ENCODE measurements around the gene DHPS. TPM values are rescaled to one million over a fixed set of nuclear protein-coding genes. Genes with fewer than 3 reads are reported as not detected.
"Not testable (repeated sequence)": the region's sequence is repeated elsewhere in the genome, so short reads cannot be mapped to it uniquely, and the experiment has no call there.

Gene DHPS
- total and polyA plus RNA-seq, 2 donors (not counting 1 experiment from before 2014, with no cell fraction given) = 187 to 204 TPM

DNA sequence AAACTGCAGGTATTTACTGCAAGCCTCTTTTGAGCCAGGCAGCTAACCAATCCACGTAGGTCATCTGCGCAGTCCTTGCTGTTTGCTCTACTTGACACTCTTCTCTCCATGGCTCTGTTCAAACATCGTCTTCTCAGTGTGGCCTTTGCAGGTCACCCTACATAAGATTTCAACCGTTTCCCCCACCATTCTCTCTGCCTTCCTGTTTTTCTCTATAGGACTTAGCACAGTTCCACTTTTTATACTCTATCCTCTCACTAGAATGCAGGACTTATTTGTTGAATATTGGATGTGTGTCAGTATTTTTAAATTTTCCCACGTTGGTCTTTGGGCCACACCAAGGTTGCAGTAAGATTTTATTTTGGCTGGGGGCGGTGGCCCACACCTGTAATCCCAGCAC is 16.5 kb upstream of the DHPS start:
- Mint-ChIP-seq H3K27me3 (no peaks in the 10 kb centered on the region), H3K9me3 (ENCODE audit: insufficient read depth) (no peaks in the 10 kb centered on the region), H3K4me3 (peak overlapping the region; percentile 86), H3K27ac (peak overlapping the region; percentile 81), H3K4me1 (peaks cover 10% of the 10 kb centered on the region)
- Histone ChIP-seq H3K9ac (ENCODE audit: low read length) (no peak overlapping the region), H3K79me2 (ENCODE audit: control insufficient read depth, insufficient read depth, low read length) (peaks cover 3% of the 10 kb centered on the region), H3K27ac (ENCODE audit: low read length in 2 of 2) (peak overlapping the region in 1 of 2 donors; percentile 26), H3K4me3 (ENCODE audit: control extremely low read depth in 1 of 5, extremely low read depth in 1 of 5, insufficient read depth in 1 of 5, low read depth in 2 of 5, low read length in 4 of 5) (no peak overlapping the region), H2AFZ (ENCODE audit: insufficient read depth, low read depth, low read length, poor library complexity, severe bottlenecking) (no peak overlapping the region), H3K9me3 (ENCODE audit: control extremely low read depth in 1 of 3, control insufficient read depth in 2 of 3, insufficient read depth in 1 of 3, low read length in 2 of 3) (no peaks in the 10 kb centered on the region), H3K4me2 (replicated peaks; ENCODE audit: low read depth, low read length, poor library complexity, severe bottlenecking) (no peak overlapping the region), H3K4me1 (ENCODE audit: control insufficient read depth in 2 of 2, insufficient read depth in 2 of 2, low read length in 2 of 2) (peaks cover 13 to 17% of the 10 kb centered on the region in 2 donors), H3K36me3 (replicated peaks in 1 of 2; ENCODE audit: control extremely low read depth in 1 of 2, control insufficient read depth in 1 of 2, extremely low read depth in 1 of 2, insufficient read depth in 2 of 2, low read length in 1 of 2) (peaks cover 2 to 22% of the 10 kb centered on the region in 2 experiments), H4K20me1 (ENCODE audit: control insufficient read depth, insufficient read depth, low read length, poor library complexity, severe bottlenecking) (no peaks in the 10 kb centered on the region), H3K27me3 (replicated peaks in 1 of 4; ENCODE audit: control extremely low read depth in 1 of 4, control insufficient read depth in 3 of 4, insufficient read depth in 4 of 4, low read length in 3 of 4) (no peaks in the 10 kb centered on the region)
- TF ChIP-seq, protein P1, sequence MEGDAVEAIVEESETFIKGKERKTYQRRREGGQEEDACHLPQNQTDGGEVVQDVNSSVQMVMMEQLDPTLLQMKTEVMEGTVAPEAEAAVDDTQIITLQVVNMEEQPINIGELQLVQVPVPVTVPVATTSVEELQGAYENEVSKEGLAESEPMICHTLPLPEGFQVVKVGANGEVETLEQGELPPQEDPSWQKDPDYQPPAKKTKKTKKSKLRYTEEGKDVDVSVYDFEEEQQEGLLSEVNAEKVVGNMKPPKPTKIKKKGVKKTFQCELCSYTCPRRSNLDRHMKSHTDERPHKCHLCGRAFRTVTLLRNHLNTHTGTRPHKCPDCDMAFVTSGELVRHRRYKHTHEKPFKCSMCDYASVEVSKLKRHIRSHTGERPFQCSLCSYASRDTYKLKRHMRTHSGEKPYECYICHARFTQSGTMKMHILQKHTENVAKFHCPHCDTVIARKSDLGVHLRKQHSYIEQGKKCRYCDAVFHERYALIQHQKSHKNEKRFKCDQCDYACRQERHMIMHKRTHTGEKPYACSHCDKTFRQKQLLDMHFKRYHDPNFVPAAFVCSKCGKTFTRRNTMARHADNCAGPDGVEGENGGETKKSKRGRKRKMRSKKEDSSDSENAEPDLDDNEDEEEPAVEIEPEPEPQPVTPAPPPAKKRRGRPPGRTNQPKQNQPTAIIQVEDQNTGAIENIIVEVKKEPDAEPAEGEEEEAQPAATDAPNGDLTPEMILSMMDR (IDR thresholded peaks at IDR 0.05) = no peak
- TF ChIP-seq EZH2 (IDR thresholded peaks at IDR 0.05; ENCODE audit: borderline replicate concordance, insufficient read depth, low read depth, low read length, poor library complexity, severe bottlenecking) = no peak
- WGBS (ENCODE audit: insufficient coverage) = 83% methylated on average over 5 of the region's 6 CpGs
- ATAC-seq (ENCODE audit: low read depth) (no peak), DNase-seq (no peak)
- ChIA-PET CTCF (interaction anchor here (1.1 kb wide), 1 partner anchor 148 kb away, joined by 3 read pairs; no protein-coding TSS in a partner anchor), POLR2A (no interaction called here)
- intact Hi-C loops (cut with micrococcal nuclease) = no loop called here

GRCh38 chr19:12697425-12697824 is 15.7 kb upstream of the DHPS start:
- H3K27me3 Mint-ChIP-seq; H2AFZ ChIP-seq (ENCODE audit: insufficient read depth, low read depth, low read length, poor library complexity, severe bottlenecking); H3K4me1 Mint-ChIP-seq; H3K27me3 ChIP-seq (replicated peaks in 1 of 4; ENCODE audit: control extremely low read depth in 1 of 4, control insufficient read depth in 3 of 4, insufficient read depth in 4 of 4, low read length in 3 of 4); H4K20me1 ChIP-seq (ENCODE audit: control insufficient read depth, insufficient read depth, low read length, poor library complexity, severe bottlenecking); DNase-seq; H3K79me2 ChIP-seq (ENCODE audit: control insufficient read depth, insufficient read depth, low read length); H3K9me3 ChIP-seq (ENCODE audit: control extremely low read depth in 1 of 3, control insufficient read depth in 2 of 3, insufficient read depth in 1 of 3, low read length in 2 of 3); H3K9me3 Mint-ChIP-seq (ENCODE audit: insufficient read depth); H3K9ac ChIP-seq (ENCODE audit: low read length); ATAC-seq (ENCODE audit: low read depth): not testable (repeated sequence)
- Mint-ChIP-seq H3K27ac (peak overlapping the region; percentile 50), H3K4me3 (peak overlapping the region; percentile 47)
- peak overlapping the region in 1 of 5 experiments; percentile 82 for H3K4me3 ChIP-seq (ENCODE audit: control extremely low read depth in 1 of 5, extremely low read depth in 1 of 5, insufficient read depth in 1 of 5, low read depth in 2 of 5, low read length in 4 of 5)
- peak overlapping the region; percentile 99 for H3K4me2 ChIP-seq (replicated peaks; ENCODE audit: low read depth, low read length, poor library complexity, severe bottlenecking)
- ChIA-PET POLR2A (interaction anchor here (1.0 to 2.6 kb wide), 2 partner anchors 16 to 37 kb away, joined by 3 to 12 read pairs; partner anchors contain the start of gene DHPS), CTCF (interaction anchor here (0.7 to 3.5 kb wide), 2 partner anchors 20 to 43 kb away, joined by 3 to 16 read pairs; no protein-coding TSS in a partner anchor)
- H3K4me1 ChIP-seq (ENCODE audit: control insufficient read depth in 2 of 2, insufficient read depth in 2 of 2, low read length in 2 of 2) = peaks cover 13 to 17% of the 10 kb centered on the region in 2 donors
- 98% methylated on average over 22 of the region's 22 CpGs for WGBS (ENCODE audit: insufficient coverage)
- peaks cover 0 to 15% of the 10 kb centered on the region in 2 experiments for H3K36me3 ChIP-seq (replicated peaks in 1 of 2; ENCODE audit: control extremely low read depth in 1 of 2, control insufficient read depth in 1 of 2, extremely low read depth in 1 of 2, insufficient read depth in 2 of 2, low read length in 1 of 2)
- peak overlapping the region; percentile 85 to 93 for H3K27ac ChIP-seq (ENCODE audit: low read length in 2 of 2)
- intact Hi-C loops (cut with micrococcal nuclease) = loop anchor here (2.0 kb wide), 1 partner anchor 1193 kb away; the partner anchor contains the start of gene ZNF653
